ENCODE measurements around the gene TIMP2. TPM values are rescaled to one million over a fixed set of nuclear protein-coding genes. Genes with fewer than 3 reads are reported as not detected.

TIMP2 gene
- polyA plus RNA-seq, 1 donor from 2014 or later: 25.6 TPM

- no peak overlapping the region for H3K9ac ChIP-seq (ENCODE audit: low read length)
- no peaks in the 10 kb centered on the region for H4K20me1 ChIP-seq (ENCODE audit: insufficient read depth)
- H3K27ac ChIP-seq (ENCODE audit: low read length): no peak overlapping the region
- H3K79me2 ChIP-seq (replicated peaks; ENCODE audit: insufficient read depth, low read length): peaks cover 38% of the 10 kb centered on the region
- no peaks in the 10 kb centered on the region for H3K9me3 ChIP-seq (ENCODE audit: low read length)
- H3K36me3 ChIP-seq (ENCODE audit: insufficient read depth, low read length): no peaks in the 10 kb centered on the region
- TF ChIP-seq POLR2AphosphoS5 (IDR thresholded peaks at IDR 0.05) (no peak), REST (IDR thresholded peaks at IDR 0.05; ENCODE audit: borderline replicate concordance) (no peak), RAD21 (conservative IDR thresholded peaks at IDR 0.05) (no peak), EZH2 (IDR thresholded peaks at IDR 0.05; ENCODE audit: borderline replicate concordance, insufficient read depth, low read length, poor library complexity, severe bottlenecking) (no peak), MXI1 (conservative IDR thresholded peaks at IDR 0.05; ENCODE audit: poor library complexity, severe bottlenecking) (no peak), EP300 (conservative IDR thresholded peaks at IDR 0.05; ENCODE audit: poor library complexity, severe bottlenecking) (no peak), TAF1 (IDR thresholded peaks at IDR 0.05; ENCODE audit: low read depth) (no peak)
- H3K27me3 ChIP-seq (ENCODE audit: insufficient read depth, low read depth, low read length): no peaks in the 10 kb centered on the region
- no peak overlapping the region for H3K4me3 ChIP-seq (ENCODE audit: low read length)
- no peak overlapping the region for H2AFZ ChIP-seq (ENCODE audit: low read depth, low read length)
- H3K9me2 ChIP-seq (ENCODE audit: insufficient read depth, low read length): no peaks in the 10 kb centered on the region
- no peak overlapping the region for H3K4me2 ChIP-seq (ENCODE audit: low read length)
- H3F3A ChIP-seq (ENCODE audit: insufficient read depth, low read length, poor library complexity, severe bottlenecking): no peaks in the 10 kb centered on the region
Observed at GRCh38 chr17:78910497-78911284, 14.5 kb downstream of the TIMP2 start.

- no peak for TF ChIP-seq REST (IDR thresholded peaks at IDR 0.05; ENCODE audit: borderline replicate concordance)
- no peak for TF ChIP-seq TAF1 (IDR thresholded peaks at IDR 0.05; ENCODE audit: low read depth)
- TF ChIP-seq, protein P1, sequence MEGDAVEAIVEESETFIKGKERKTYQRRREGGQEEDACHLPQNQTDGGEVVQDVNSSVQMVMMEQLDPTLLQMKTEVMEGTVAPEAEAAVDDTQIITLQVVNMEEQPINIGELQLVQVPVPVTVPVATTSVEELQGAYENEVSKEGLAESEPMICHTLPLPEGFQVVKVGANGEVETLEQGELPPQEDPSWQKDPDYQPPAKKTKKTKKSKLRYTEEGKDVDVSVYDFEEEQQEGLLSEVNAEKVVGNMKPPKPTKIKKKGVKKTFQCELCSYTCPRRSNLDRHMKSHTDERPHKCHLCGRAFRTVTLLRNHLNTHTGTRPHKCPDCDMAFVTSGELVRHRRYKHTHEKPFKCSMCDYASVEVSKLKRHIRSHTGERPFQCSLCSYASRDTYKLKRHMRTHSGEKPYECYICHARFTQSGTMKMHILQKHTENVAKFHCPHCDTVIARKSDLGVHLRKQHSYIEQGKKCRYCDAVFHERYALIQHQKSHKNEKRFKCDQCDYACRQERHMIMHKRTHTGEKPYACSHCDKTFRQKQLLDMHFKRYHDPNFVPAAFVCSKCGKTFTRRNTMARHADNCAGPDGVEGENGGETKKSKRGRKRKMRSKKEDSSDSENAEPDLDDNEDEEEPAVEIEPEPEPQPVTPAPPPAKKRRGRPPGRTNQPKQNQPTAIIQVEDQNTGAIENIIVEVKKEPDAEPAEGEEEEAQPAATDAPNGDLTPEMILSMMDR (IDR thresholded peaks at IDR 0.05; ENCODE audit: poor library complexity, severe bottlenecking): no peak
- TF ChIP-seq SMC3 (conservative IDR thresholded peaks at IDR 0.05; ENCODE audit: poor library complexity): no peak
- TF ChIP-seq MXI1 (conservative IDR thresholded peaks at IDR 0.05; ENCODE audit: poor library complexity, severe bottlenecking): no peak
- TF ChIP-seq EZH2 (IDR thresholded peaks at IDR 0.05; ENCODE audit: borderline replicate concordance, insufficient read depth, low read length, poor library complexity, severe bottlenecking): no peak
- no peak for TF ChIP-seq EP300 (conservative IDR thresholded peaks at IDR 0.05; ENCODE audit: poor library complexity, severe bottlenecking)
- TF ChIP-seq POLR2AphosphoS5 (IDR thresholded peaks at IDR 0.05): no peak
- no peak for TF ChIP-seq RAD21 (conservative IDR thresholded peaks at IDR 0.05)
- no peaks in the 10 kb centered on the region for H3K27me3 ChIP-seq (ENCODE audit: insufficient read depth, low read depth, low read length)
- H3K9ac ChIP-seq (ENCODE audit: low read length): no peak overlapping the region
- H4K20me1 ChIP-seq (ENCODE audit: insufficient read depth): no peaks in the 10 kb centered on the region
- H3F3A ChIP-seq (ENCODE audit: insufficient read depth, low read length, poor library complexity, severe bottlenecking): no peaks in the 10 kb centered on the region
- H2AFZ ChIP-seq (ENCODE audit: low read depth, low read length): no peak overlapping the region
- peaks cover 46% of the 10 kb centered on the region for H3K79me2 ChIP-seq (replicated peaks; ENCODE audit: insufficient read depth, low read length)
- H3K9me2 ChIP-seq (ENCODE audit: insufficient read depth, low read length): no peaks in the 10 kb centered on the region
- H3K36me3 ChIP-seq (ENCODE audit: insufficient read depth, low read length): no peaks in the 10 kb centered on the region
- H3K4me2 ChIP-seq (ENCODE audit: low read length): no peak overlapping the region
- no peaks in the 10 kb centered on the region for H3K9me3 ChIP-seq (ENCODE audit: low read length)
- no peak overlapping the region for H3K4me3 ChIP-seq (ENCODE audit: low read length)
- H3K27ac ChIP-seq (ENCODE audit: low read length): no peak overlapping the region
Observed at GRCh38 chr17:78908426-78908825, 16.8 kb downstream of the TIMP2 start.
